WTC11 (cell line): Measurements from ENCODE around the gene ZBTB21. TPM values are rescaled to one million over a fixed set of nuclear protein-coding genes. Genes with fewer than 3 reads are reported as not detected.

Experiments
- ATAC-seq: fragments of 200-7000 bp; cut with Tn5 transposase; 2 replicates; pipeline ENCODE4 v1.10.0; 2021; ENCODE audit warnings: mild to moderate bottlenecking, moderate library complexity
- CTCF ChIA-PET: fragments of 300-600 bp; sonication (Branson Sonifier 250); formaldehyde crosslinking; loops from one replicate; lab custom pipeline; 2021; ENCODE audit warnings: antibody characterized with exemption; lab: Charles Lee
- POLR2A ChIA-PET: fragments of 350-600 bp; sonication (Branson Sonifier 250); formaldehyde crosslinking; loops from one replicate; lab custom pipeline; 2021; ENCODE audit warnings: antibody characterized with exemption; lab: Charles Lee
- DNase-seq: peaks from one replicate; pipeline ENCODE4 v3.0.0; 2021; ENCODE audit warnings: low spot score
- H3K27ac Mint-ChIP-seq: 2 replicates; pipeline ENCODE4 v1.8.0; 2021; ENCODE audit warnings: mixed read lengths
- H3K27me3 Mint-ChIP-seq: 2 replicates; pipeline ENCODE4 v1.8.0; 2021; ENCODE audit warnings: low read depth, mild to moderate bottlenecking, moderate library complexity, mixed read lengths
- H3K36me3 Mint-ChIP-seq: 2 replicates; pipeline ENCODE4 v1.8.0; 2021; ENCODE audit warnings: mixed read lengths
- H3K4me1 Mint-ChIP-seq: 2 replicates; pipeline ENCODE4 v1.8.0; 2022; ENCODE audit warnings: mixed read lengths
- H3K4me3 Mint-ChIP-seq: 2 replicates; pipeline ENCODE4 v1.8.0; 2021; ENCODE audit warnings: mild to moderate bottlenecking, moderate library complexity, mixed read lengths
- H3K9me3 Mint-ChIP-seq: 2 replicates; pipeline ENCODE4 v1.8.0; 2021; ENCODE audit warnings: mixed read lengths
- ATF3 ChIP-seq: sonication (generic); formaldehyde crosslinking; conservative IDR thresholded peaks from 2 replicates; pipeline ENCODE4 v1.8.1; 2022; ENCODE audit warnings: mild to moderate bottlenecking, missing genetic modification reagents
- CBFB ChIP-seq: sonication (generic); formaldehyde crosslinking; IDR thresholded peaks from 2 replicates; pipeline ENCODE4 v1.8.1; 2022; ENCODE audit warnings: mild to moderate bottlenecking, low read depth, missing genetic modification reagents
- E2F1 ChIP-seq: sonication (generic); formaldehyde crosslinking; IDR thresholded peaks from 2 replicates; pipeline ENCODE4 v1.8.0; 2022; ENCODE audit warnings: mild to moderate bottlenecking, missing genetic modification reagents
- GRHL2 ChIP-seq: fragments of 250-450 bp; sonication (Bioruptor Pico); IDR thresholded peaks from 2 replicates; pipeline ENCODE4 v1.8.0; 2022; ENCODE audit warnings: mild to moderate bottlenecking, moderate library complexity; ENCODE audit not compliant: insufficient replicate concordance, severe bottlenecking
- MLX ChIP-seq: sonication (generic); formaldehyde crosslinking; IDR thresholded peaks from 2 replicates; pipeline ENCODE4 v1.8.1; 2023; ENCODE audit warnings: mild to moderate bottlenecking, missing genetic modification reagents, moderate library complexity
- MYBL2 ChIP-seq: sonication (generic); formaldehyde crosslinking; IDR thresholded peaks from 2 replicates; pipeline ENCODE4 v1.8.1; 2023; ENCODE audit warnings: mild to moderate bottlenecking, moderate library complexity, missing genetic modification reagents
- NR1H2 ChIP-seq: sonication (generic); formaldehyde crosslinking; IDR thresholded peaks from 2 replicates; pipeline ENCODE4 v1.9.0; 2021; ENCODE audit warnings: mild to moderate bottlenecking, moderate library complexity, missing genetic modification reagents
- RORB ChIP-seq: fragments of 250-450 bp; sonication (Bioruptor Pico); IDR thresholded peaks from 2 replicates; pipeline ENCODE4 v1.9.0; 2021; ENCODE audit warnings: mild to moderate bottlenecking
- SOX15 ChIP-seq: fragments of 250-450 bp; sonication (Bioruptor Pico); IDR thresholded peaks from 2 replicates; pipeline ENCODE4 v1.9.0; 2021; ENCODE audit warnings: mild to moderate bottlenecking
- TEAD1 ChIP-seq: sonication (generic); formaldehyde crosslinking; IDR thresholded peaks from 2 replicates; pipeline ENCODE4 v1.8.0; 2022; ENCODE audit warnings: mild to moderate bottlenecking, missing genetic modification reagents
- ZBTB21 ChIP-seq: sonication (generic); formaldehyde crosslinking; IDR thresholded peaks from 2 replicates; pipeline ENCODE4 v1.8.1; 2023; ENCODE audit warnings: mild to moderate bottlenecking, missing genetic modification reagents, borderline replicate concordance
- ZNF532 ChIP-seq: fragments of 250-450 bp; sonication (Bioruptor Pico); IDR thresholded peaks from 2 replicates; pipeline ENCODE4 v1.9.0; 2021; ENCODE audit warnings: mild to moderate bottlenecking, borderline replicate concordance
- total RNA-seq: library from RNA; stranded (reverse); gene quantifications from 3 replicates; pipeline ENCODE4 v1.2.3, GENCODE V29; 2021
- TF ChIP-seq, protein P1 (sequence below): sonication (generic); formaldehyde crosslinking; IDR thresholded peaks from 2 replicates; pipeline ENCODE4 v1.8.0; 2022; ENCODE audit warnings: mild to moderate bottlenecking, missing genetic modification reagents
- TF ChIP-seq, protein P2 (sequence below): sonication (generic); formaldehyde crosslinking; IDR thresholded peaks from 2 replicates; pipeline ENCODE4 v1.8.1; 2022; ENCODE audit warnings: low read depth, mild to moderate bottlenecking, moderate library complexity, missing genetic modification reagents, borderline replicate concordance

Gene ZBTB21
- total RNA-seq, 1 experiment from 2014 or later, result 13.8 TPM

GRCh38 chr21:41966041-41966833, 43.9 kb downstream of the ZBTB21 start (continued):
- TF ChIP-seq ZNF532 (no peak), MYBL2 (no peak), MLX (CRISPR knock-in tag) (no peak), CBFB (no peak)

- ATAC-seq, result no peak
- Mint-ChIP-seq H3K4me1 (peaks cover 32% of the 10 kb centered on the region), H3K36me3 (no peaks in the 10 kb centered on the region), H3K27ac (no peak overlapping the region), H3K9me3 (no peaks in the 10 kb centered on the region), H3K27me3 (no peaks in the 10 kb centered on the region), H3K4me3 (no peak overlapping the region)
- CTCF ChIA-PET, result no interaction called here
- no peak for DNase-seq
- TF ChIP-seq GRHL2 (CRISPR knock-in tag), result no peak
- no peak for TF ChIP-seq SOX15 (CRISPR knock-in tag)
- TF ChIP-seq E2F1 (CRISPR knock-in tag), result no peak
- POLR2A ChIA-PET, result no interaction called here
These were observed 44.6 kb downstream of the ZBTB21 start for GRCh38 chr21:41965461-41966013.

GRCh38 chr21:41965045-41965444, 45.1 kb downstream of the ZBTB21 start:
- H3K27ac Mint-ChIP-seq, result no peak overlapping the region

More at GRCh38 chr21:41965045-41965444, 45.1 kb downstream of the ZBTB21 start:
- Mint-ChIP-seq H3K27me3 (no peaks in the 10 kb centered on the region), H3K9me3 (no peaks in the 10 kb centered on the region), H3K4me1 (peaks cover 34% of the 10 kb centered on the region), H3K4me3 (no peak overlapping the region), H3K36me3 (no peaks in the 10 kb centered on the region)
- POLR2A ChIA-PET, result no interaction called here
- CTCF ChIA-PET, result no interaction called here
- ATAC-seq (no peak), DNase-seq (no peak)
- TF ChIP-seq NR1H2 (CRISPR knock-in tag) (no peak), ATF3 (CRISPR knock-in tag) (no peak), RORB (CRISPR knock-in tag) (no peak), ZNF532 (no peak), ZBTB21 (CRISPR knock-in tag) (no peak), CBFB (no peak), TEAD1 (CRISPR knock-in tag) (no peak)
- TF ChIP-seq, protein P1, sequence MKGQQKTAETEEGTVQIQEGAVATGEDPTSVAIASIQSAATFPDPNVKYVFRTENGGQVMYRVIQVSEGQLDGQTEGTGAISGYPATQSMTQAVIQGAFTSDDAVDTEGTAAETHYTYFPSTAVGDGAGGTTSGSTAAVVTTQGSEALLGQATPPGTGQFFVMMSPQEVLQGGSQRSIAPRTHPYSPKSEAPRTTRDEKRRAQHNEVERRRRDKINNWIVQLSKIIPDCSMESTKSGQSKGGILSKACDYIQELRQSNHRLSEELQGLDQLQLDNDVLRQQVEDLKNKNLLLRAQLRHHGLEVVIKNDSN (CRISPR knock-in tag), result no peak
- TF ChIP-seq, protein P2, sequence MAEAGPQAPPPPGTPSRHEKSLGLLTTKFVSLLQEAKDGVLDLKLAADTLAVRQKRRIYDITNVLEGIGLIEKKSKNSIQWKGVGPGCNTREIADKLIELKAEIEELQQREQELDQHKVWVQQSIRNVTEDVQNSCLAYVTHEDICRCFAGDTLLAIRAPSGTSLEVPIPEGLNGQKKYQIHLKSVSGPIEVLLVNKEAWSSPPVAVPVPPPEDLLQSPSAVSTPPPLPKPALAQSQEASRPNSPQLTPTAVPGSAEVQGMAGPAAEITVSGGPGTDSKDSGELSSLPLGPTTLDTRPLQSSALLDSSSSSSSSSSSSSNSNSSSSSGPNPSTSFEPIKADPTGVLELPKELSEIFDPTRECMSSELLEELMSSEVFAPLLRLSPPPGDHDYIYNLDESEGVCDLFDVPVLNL (CRISPR knock-in tag), result no peak
